Fibroblast of the conjunctiva (primary cell): ENCODE measurements around the gene SLC13A3.

Source experiments
- DNase-seq: peaks from one replicate; pipeline ENCODE4 v3.0.0-alpha.2; 2010; ENCODE audit warnings: low read depth

SLC13A3 gene, protein sequence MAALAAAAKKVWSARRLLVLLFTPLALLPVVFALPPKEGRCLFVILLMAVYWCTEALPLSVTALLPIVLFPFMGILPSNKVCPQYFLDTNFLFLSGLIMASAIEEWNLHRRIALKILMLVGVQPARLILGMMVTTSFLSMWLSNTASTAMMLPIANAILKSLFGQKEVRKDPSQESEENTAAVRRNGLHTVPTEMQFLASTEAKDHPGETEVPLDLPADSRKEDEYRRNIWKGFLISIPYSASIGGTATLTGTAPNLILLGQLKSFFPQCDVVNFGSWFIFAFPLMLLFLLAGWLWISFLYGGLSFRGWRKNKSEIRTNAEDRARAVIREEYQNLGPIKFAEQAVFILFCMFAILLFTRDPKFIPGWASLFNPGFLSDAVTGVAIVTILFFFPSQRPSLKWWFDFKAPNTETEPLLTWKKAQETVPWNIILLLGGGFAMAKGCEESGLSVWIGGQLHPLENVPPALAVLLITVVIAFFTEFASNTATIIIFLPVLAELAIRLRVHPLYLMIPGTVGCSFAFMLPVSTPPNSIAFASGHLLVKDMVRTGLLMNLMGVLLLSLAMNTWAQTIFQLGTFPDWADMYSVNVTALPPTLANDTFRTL

GRCh38 chr20:46651091-46651962 is at the start of gene SLC13A3:
TSS of gene SLC13A3 (minus strand) at chr20:46651459. CDS start at chr20:46651421, 38 bp downstream.
- DNase-seq: no peak

DNA sequence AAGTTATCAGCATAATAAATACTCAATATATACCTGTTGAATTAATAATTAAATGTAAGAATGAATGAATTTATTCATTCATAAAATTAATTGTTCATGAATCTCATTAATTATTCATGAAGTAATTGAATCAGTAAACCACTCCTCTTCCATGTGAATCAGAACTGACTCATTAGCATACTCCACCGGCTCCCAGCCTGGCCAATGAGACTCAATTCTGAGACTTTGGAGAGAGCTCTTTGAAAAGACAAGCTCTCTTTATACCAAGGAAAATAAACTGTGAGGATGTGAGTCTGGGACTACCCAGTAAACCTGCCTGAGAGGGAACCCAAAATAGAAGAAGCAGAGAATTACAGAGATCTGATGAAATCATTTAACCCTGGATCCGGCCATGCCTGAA is 49.8 kb upstream of the SLC13A3 start:
- DNase-seq: no peak

DNA sequence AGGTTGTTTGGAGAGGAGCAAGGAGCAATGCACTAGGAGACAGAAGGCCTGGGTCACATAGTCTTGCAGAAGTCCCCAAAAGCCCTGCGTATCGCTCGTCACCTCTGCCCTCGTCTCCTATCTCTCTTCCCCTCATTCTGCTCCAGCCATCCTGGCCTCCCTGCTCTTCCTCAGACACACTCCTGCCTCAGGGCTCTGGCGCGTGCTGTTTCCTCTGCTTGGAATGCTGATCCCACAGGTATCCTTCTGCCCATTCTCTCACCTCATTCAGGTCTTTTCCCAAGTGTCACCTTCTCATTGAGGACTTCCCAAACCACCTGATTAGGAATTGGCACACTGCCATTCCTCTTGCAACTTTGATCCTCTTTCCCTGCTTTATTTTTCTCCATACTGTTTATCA is 49.2 kb upstream of the SLC13A3 start:
- no peak for DNase-seq

GRCh38 chr20:46699651-46700359 is 48.5 kb upstream of the SLC13A3 start:
- peak; percentile 22 for DNase-seq

- DNase-seq: no peak
These were observed 47.5 kb upstream of the SLC13A3 start for GRCh38 chr20:46698788-46699187.

DNA sequence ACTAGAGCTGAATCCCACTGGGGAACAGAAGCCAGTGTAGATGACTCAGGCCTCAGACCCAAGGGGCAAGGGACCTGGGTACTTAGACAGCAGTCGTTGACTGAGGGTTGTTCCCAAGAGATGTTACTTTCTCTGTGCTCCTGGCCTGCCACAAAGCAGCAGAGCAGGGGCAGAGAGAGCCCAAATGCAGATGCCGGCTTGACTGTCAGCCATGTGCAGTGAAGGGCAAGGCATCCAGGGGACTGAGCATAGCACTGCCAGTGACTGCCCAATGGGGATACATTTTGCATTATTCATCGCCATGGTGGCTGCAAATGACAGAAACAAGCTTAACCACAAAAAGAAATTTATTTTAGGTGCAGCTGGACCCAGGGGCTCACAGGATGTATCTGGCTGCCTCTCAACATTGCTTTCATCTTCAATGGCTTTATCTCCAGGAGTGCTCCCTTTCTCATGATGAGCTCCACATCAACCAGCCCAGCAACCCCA is 45.6 kb upstream of the SLC13A3 start:
- no peak for DNase-seq

- DNase-seq: peak; percentile 20
These were observed 44.6 kb upstream of the SLC13A3 start for GRCh38 chr20:46695892-46696291.

- peak; percentile 26 for DNase-seq
These were observed 43.2 kb upstream of the SLC13A3 start for GRCh38 chr20:46694484-46694883.

DNA sequence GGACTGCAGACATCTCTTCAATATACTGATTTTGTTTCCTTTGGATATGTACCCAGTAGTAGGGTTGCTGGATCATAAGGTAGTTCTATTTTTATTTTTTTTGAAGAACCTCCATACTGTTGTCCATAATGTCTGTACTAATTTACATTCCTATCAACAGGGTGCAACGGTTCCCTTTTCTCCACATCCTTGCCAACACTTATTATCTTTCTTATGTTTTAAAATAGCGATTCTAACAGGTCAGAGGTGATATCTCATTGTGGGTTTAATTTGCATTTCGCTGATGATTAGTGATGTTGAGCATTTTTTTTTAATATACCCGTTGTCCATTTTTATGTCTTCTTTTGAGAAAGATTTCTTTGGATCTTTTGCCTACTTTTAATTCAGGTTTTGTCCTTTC is 39.9 kb upstream of the SLC13A3 start:
- DNase-seq: no peak

- no peak for DNase-seq
These were observed 39.2 kb upstream of the SLC13A3 start for GRCh38 chr20:46690219-46691106.

GRCh38 chr20:46689754-46690085 is 38.5 kb upstream of the SLC13A3 start:
- DNase-seq: no peak

DNA sequence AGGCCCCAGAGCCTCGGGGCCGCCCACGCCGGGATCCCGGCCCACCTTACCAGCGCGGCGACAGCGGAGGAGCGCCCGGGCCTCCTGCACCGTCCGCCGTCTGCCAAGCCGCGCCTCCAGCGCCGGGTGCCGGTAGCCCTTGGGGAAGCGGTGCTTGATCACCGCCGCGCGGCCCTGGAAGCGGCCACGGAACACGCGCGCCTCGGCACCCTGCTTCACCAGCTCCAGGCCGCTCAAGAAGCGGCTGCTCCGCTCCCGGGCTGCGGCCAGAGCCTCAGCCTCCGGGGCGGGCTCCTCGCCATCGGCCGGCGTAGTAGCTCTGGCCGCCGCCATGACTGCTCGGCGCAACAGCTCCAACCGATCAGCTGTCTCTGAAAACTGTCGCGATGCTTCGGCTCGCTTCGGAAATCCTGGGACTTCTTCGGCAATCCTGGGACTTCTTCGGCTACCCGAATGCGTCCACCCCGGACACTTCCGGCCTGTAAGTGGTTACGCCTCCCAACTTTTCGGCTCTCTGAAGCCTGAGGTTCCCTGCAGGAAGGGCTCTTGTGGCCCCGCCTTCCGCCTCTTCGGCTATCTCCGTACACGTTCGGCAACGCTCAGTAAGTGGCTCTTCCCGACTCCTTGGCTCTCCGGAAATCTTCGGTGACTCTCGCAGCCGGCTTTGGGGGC is 38.0 kb upstream of the SLC13A3 start, which contains the start of gene TP53RK:
TP53RK (minus strand) TSS at position 363 of the 672 bp plus-strand sequence; CDS start at position 333, 30 bp downstream.
- DNase-seq: peak; percentile 100

- no peak for DNase-seq
These were observed 37.2 kb upstream of the SLC13A3 start for GRCh38 chr20:46688151-46689081.

DNA sequence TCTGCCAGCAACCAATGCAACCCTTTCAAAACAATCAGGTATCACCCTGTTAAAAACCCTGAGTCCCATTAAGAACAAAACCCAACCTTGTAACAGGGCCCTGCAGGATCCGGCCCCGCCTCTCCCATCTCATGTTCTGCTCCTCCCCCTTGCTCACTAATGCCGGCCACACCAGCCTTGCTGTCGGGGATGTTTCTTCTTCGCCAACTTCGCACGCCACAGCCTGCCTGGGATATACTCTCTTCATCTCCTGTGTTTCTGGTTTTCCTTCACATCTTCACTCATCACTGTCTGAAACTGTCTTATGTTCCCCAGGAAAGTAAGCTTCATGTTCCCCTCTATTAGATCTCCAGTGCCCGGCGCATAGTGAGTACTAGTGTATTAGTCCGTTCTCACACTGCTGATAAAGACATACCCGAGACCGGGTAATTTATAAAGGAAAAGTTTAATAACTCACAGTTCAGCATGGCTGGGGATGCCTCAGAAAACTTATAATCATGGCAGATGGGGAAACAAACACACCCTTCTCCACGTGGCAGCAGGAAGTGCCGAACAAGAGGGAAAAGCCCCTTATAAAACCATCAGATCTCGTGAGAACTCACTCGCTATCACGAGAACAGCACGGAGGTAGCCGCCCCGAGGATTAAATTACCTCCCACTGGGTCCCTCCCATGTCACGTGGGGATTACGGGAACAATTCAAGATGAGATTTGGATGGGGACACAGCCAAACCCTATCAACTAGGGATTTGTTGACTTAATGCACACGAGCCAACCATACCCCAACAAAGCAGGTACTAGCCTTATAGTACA is 32.9 kb upstream of the SLC13A3 start:
- peak; percentile 65 for DNase-seq

- no peak for DNase-seq
These were observed 32.3 kb upstream of the SLC13A3 start for GRCh38 chr20:46683668-46683938.

DNA sequence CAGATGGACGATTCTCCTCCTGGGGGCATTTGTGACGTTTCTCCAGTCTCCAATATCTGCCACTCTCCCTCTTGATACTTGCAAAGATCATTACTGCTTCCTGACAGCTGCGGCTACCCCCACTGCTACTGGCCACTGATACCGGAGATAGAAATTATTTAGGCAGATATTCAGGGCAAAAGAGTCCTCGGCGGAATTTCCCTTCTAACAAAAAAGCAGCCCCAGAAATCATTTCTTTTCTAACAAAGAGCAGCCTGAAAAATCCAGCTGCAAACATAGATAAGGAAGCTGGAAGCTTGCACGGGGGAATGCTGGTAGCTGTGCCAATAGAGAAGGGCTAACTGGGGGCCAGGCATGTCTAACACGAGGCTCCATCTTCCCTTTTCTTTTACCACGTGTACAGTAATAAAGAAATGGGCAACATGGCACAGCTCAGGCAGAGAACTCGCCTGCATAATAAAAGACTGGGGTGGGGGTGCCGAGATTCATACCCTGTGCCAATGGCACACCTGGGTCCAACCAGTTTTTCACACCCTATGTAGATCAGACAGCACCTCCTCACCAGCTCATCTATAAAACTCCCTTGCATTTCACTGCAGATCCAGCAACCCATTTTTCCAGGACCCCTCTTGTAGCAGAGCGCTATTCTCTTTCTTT is 31.9 kb upstream of the SLC13A3 start:
- no peak for DNase-seq

DNA sequence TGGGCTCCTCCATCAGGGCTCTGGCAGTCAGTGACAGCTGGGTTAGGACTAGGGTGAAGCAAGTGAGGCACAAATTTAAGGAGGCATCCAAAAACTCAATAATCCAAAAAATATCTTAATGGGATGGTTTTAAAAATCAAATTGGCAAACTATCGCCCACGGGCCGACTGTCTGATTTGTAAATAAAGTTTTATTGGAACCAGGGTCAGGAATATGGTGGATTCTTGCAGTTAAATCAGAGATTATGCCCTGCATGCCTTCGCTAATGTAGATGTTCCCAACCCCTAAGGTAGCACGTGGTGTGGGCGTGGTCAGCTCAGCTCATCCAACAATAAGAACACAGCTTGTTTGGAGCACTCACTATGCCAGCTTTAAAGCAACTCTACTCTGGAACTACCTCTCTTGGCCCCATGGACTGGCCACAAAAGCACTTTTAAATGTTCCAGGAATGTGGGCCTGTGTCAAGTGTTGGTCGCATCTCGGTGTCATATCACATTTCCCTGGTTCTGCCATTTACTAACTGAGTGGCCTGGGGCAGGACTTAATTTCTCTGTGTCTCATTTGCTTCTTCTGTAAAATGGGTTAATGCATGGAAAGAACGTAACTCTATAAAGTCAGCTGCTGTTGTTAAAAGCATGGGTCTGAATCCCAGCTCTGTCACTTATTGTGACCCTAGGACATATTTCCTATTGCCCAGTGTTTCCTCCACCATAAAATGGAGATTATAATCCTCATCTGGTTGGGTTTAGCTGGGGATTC is 31.0 kb upstream of the SLC13A3 start:
- no peak for DNase-seq
